Stimulated activated CD4-positive, alpha-beta T cell treated with anti-CD3 and anti-CD28 coated beads, Interleukin-1b, Interleukin-23, amount 100 ng/mL, for 4 hours (primary cell): ENCODE data around the gene ANKRD13B.
A peak's percentile ranks its signal among the peaks of the same experiment; 100 is the strongest.

ENCODE experiments used
- DNase-seq, 2 donors: peaks; one replicate each; pipeline ENCODE4 v3.0.0-alpha.2; 2020; ENCODE audit warnings: low read depth in 2 of 2

Gene ANKRD13B

DNA sequence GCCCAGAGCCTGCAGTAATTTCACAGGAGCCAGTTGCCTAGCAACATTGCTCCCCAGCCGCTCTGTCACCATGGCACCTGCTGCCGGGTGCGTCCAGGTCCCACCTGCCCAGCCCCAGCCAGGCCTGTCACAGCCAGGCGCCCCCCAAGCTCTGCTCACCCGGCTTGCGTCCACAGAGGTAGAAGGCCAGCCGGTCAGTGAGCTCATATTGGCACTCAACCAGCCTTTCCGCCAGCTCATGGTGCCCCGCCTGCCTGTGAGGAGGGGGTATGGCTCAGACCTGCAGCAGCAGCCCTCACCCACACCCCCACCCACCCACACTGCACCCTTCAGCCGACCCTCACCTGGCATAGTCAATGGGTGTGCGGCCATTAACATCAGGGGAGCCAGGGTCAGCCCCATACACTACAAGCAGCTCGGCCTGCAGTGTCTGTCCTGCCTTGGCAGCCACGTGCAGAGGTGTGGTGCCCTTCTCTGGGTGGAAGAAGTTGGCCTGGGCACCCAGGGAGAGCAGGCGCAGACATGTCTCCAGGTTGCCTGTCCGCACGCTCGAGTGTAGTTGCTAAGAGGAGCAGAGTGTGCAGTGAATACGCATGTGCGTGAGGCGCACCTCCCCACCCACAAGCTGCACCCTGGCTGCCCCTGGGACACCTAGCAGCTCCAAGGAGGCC lies 11.2 kb upstream of the ANKRD13B start:
- no peak for DNase-seq

GRCh38 chr17:29582254-29582765 lies 10.6 kb upstream of the ANKRD13B start:
- DNase-seq, result no peak

DNA sequence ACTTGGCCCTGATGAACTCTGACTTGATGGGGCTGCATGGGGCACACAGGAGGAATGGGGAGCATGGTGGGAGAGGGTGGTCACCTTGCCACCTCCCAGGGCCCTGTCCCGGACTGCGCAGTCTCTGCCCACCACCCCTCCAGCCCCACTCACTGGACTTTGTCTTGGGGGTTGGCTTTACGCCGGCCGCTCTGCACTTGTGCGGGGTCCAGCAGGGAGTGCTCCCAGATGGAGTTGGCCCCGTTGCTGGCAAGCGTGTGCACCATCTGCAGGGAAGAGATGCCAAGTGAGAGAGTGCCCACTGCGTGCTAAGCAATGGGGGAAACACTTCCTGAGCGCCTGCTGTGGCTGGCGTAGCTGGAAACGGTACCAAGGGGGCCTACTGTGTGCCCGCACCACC lies 10.2 kb upstream of the ANKRD13B start:
- no peak for DNase-seq

GRCh38 chr17:29583324-29584248 lies 9.3 kb upstream of the ANKRD13B start:
- no peak for DNase-seq

- no peak for DNase-seq
Measured at GRCh38 chr17:29584452-29585079, 8.4 kb upstream of the ANKRD13B start.

DNA sequence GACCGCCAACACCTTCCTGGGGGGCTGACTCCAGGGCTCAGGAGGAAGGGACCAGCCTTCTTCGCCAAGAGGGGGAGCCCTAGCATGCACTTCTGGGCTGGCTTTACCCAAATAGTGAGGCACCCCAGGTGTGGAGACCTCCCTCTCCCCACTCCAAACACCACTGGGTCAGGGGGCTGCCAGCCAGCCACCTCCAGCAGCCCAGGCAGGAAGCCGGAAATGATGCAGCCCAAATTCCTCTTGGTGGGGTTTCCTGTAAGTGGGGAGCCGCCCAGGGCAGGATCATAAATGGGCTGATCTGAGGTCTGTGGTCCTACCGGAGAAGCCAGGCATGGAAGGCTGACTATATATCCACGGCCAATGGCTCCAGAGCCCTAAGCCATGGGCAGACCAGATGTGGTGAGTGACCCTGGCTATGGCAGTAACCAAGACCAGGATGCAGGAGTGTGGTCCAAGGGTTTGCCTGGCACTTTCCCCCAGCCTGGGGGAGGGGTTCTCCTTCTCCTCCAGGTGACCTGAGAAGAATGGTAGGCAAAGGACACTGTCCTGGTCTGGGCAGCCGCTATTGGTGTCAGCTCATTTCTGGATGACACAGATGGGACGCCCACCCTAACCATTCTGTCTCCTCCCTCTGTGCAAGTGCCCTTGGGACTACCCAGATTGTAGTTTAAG lies 7.7 kb upstream of the ANKRD13B start:
- no peak for DNase-seq

DNA sequence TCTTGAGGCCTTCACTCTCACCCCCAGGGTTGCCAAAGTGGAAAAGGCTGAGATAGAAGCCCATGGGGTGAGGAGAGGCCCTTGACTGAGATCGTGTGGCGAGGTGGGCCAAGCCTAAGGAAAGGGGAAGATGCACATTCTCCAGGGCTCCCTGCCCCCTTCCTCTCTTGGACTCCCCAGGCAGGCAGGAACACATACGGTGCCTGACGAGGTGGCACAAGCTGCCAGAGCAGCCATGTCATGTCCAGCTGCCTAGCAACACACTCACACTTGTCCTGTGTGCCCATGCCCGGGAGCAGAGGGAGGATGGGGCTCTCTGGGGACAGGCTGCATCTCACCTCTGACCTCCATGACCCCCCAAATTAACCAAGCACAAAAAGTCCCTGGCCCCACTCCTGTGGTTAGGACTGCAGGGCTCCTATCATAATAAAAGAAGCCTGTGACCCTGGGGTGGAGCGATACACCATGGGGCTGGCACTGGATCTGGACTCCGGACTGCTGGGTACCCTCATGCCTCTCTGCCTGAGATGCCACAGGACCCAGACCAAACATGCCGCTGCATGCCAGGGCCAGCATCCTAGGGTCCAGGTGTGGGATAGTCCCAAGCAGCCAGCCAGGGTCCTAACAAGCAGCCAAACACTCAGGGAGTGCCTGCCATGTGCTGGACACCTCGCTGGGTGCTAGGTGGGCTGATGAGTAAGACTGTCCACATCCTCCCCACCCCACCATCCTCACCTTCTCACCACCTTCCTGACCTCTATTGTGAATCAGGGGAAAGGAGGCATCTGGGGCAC lies 6.1 kb upstream of the ANKRD13B start:
- no peak for DNase-seq

DNA sequence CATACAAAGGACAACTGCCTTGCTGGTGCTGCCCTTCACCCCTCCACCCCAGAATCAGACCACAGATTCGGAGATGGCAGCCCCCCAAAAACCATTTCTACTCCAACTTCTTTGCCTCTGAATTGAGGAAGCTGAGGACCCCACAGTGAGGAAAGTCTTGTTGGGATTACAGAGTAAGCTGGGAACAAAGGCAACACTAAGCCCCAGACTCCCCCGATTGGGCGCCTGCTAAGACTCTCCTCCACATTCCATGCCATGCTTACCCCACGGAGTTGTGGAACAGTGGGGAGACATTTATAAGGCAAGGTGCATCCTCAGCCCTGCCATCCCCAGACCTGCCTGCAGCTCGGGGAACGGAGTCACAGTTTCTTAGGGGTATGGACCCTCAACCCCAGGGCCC lies 5.3 kb upstream of the ANKRD13B start:
- no peak for DNase-seq

GRCh38 chr17:29588017-29588561 lies 4.8 kb upstream of the ANKRD13B start:
- no peak for DNase-seq

- DNase-seq, result peak; percentile 48 to 60
Measured at GRCh38 chr17:29588562-29589411, 4.1 kb upstream of the ANKRD13B start.

GRCh38 chr17:29589524-29590410 lies 3.2 kb upstream of the ANKRD13B start, which contains the start of gene GIT1:
GIT1 (minus strand) TSS chr17:29589648; CDS start chr17:29589378, 270 bp downstream.
- DNase-seq, result peak; percentile 76 to 84

- DNase-seq, result no peak
Measured at GRCh38 chr17:29590411-29591145, 2.4 kb upstream of the ANKRD13B start.

DNA sequence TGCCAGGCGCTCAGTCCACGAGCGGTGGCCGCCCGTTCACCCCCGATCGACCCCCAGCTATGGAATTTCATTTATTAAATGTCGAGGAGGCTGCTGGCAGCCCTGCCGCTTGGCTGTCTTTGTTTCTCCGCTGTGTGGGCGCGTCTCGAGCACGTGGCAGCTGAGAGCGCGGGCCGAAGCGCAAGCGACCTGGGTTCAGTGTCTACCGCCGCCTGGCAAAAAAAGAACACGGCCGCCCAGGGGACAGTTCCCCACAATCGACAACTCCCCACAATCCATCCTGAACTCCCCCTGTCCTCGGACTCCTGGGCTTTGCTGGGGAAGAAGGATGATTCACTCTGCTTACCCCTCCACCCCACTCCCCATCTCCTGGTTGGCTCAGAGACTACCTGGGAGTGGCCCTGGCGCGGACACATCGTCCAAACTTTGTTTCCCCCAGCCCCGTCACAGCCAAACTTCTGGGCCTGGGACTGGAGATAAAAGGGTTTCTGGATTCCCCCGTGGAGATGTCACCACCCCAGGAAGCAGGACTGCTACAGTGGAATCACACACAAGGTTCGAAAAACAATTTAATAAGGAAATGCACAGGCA lies 1.7 kb upstream of the ANKRD13B start:
- DNase-seq, result no peak

DNA sequence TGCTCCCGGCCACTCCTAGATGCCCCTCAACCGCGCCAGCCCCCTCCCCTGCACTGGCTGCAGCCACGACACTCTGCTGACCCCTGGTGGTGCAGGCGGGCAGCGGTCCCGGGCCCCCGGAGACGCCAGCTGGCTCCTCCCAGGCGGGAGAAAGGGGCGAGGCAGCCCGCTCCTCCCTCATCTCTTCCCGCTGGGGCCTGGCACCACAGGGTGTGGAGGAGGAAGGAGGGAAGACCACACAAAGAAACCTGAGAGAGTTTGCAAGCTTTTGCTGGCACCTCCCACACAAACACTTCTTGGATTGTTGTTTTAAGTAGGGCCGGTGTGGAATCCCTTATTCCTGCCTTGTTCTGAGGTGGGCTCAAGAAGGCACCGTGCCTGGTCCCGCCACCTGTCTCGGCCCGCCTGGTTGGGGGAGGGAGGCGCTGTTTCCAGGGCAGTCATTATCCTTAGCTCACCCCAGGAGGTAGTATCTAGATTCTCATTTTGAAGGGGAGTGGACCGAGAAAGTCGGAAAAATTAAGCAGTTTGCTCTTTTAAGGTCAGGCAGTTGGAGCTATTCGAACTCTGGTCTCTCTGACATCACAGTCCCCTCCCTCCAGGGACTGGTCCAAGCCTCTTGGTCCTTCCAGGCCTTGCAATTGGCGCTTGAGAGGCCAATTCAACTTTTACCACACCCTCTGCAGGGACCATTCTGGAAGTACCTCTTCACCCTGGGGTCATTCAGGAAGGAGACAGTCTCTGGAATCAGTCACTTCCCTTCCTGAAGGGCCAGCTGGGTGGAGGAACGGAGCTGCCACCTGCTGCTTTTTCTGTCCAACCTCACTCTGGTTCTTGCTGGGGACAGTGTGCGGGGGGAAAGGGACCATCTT lies 959 bp upstream of the ANKRD13B start:
- DNase-seq, result peak; percentile 70 to 83

GRCh38 chr17:29593591-29594518 lies 923 bp downstream of the ANKRD13B start:
- DNase-seq, result no peak
